ENCODE measurements around the gene EPHA2.

GRCh38 chr1:16083486-16083885 lies 72.4 kb downstream of the EPHA2 start:
- TF ChIP-seq CTCF (IDR thresholded peaks at IDR 0.05; ENCODE audit: insufficient read depth, low read length, poor library complexity, severe bottlenecking) (no peak), EZH2phosphoT487 (conservative IDR thresholded peaks at IDR 0.05; ENCODE audit: low read length) (no peak)
